ENCODE data around the gene RDH5. TPM values are rescaled to one million over a fixed set of nuclear protein-coding genes. Genes with fewer than 3 reads are reported as not detected.

The RDH5 gene
- total RNA-seq, 1 donor from 2014 or later: 11.1 TPM

GRCh38 chr12:55704824-55705718 lies 15.1 kb upstream of the RDH5 start:
- TF ChIP-seq, protein P1, sequence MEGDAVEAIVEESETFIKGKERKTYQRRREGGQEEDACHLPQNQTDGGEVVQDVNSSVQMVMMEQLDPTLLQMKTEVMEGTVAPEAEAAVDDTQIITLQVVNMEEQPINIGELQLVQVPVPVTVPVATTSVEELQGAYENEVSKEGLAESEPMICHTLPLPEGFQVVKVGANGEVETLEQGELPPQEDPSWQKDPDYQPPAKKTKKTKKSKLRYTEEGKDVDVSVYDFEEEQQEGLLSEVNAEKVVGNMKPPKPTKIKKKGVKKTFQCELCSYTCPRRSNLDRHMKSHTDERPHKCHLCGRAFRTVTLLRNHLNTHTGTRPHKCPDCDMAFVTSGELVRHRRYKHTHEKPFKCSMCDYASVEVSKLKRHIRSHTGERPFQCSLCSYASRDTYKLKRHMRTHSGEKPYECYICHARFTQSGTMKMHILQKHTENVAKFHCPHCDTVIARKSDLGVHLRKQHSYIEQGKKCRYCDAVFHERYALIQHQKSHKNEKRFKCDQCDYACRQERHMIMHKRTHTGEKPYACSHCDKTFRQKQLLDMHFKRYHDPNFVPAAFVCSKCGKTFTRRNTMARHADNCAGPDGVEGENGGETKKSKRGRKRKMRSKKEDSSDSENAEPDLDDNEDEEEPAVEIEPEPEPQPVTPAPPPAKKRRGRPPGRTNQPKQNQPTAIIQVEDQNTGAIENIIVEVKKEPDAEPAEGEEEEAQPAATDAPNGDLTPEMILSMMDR (IDR thresholded peaks at IDR 0.05): no peak
- Histone ChIP-seq H3K9me3 (no peaks in the 10 kb centered on the region), H3K27ac (no peak overlapping the region), H3K4me3 (peak overlapping the region; percentile 65), H3K36me3 (no peaks in the 10 kb centered on the region), H3K27me3 (ENCODE audit: low read depth) (peaks cover 14% of the 10 kb centered on the region), H3K4me1 (peaks cover 21% of the 10 kb centered on the region)
- intact Hi-C loops (cut with DNase I): no loop called here
- ATAC-seq (no peak), DNase-seq (no peak)

GRCh38 chr12:55705782-55706402 lies 14.3 kb upstream of the RDH5 start:
- ATAC-seq: no peak
- TF ChIP-seq, protein P1 (IDR thresholded peaks at IDR 0.05): no peak
- intact Hi-C loops (cut with DNase I): no loop called here
- H3K9me3 ChIP-seq: no peaks in the 10 kb centered on the region
- H3K4me1 ChIP-seq: peaks cover 21% of the 10 kb centered on the region
- peak overlapping the region; percentile 65 for H3K4me3 ChIP-seq
- peaks cover 14% of the 10 kb centered on the region for H3K27me3 ChIP-seq (ENCODE audit: low read depth)
- DNase-seq: no peak
- no peaks in the 10 kb centered on the region for H3K36me3 ChIP-seq
- no peak overlapping the region for H3K27ac ChIP-seq

GRCh38 chr12:55706568-55707218 lies 13.5 kb upstream of the RDH5 start:
- peak overlapping the region; percentile 65 for H3K4me3 ChIP-seq
- H3K9me3 ChIP-seq: no peaks in the 10 kb centered on the region
- TF ChIP-seq, protein P1 (IDR thresholded peaks at IDR 0.05): no peak
- no peaks in the 10 kb centered on the region for H3K36me3 ChIP-seq
- H3K27me3 ChIP-seq (ENCODE audit: low read depth): peaks cover 14% of the 10 kb centered on the region
- no peak overlapping the region for H3K27ac ChIP-seq
- DNase-seq (no peak), ATAC-seq (no peak)
- intact Hi-C loops (cut with DNase I): no loop called here
- peaks cover 21% of the 10 kb centered on the region for H3K4me1 ChIP-seq

- ATAC-seq (peak; percentile 18 to 35), DNase-seq (no peak)
- Histone ChIP-seq H3K27ac (no peak overlapping the region), H3K9me3 (no peaks in the 10 kb centered on the region), H3K4me1 (peaks cover 21% of the 10 kb centered on the region), H3K36me3 (no peaks in the 10 kb centered on the region), H3K4me3 (peak overlapping the region; percentile 65), H3K27me3 (ENCODE audit: low read depth) (peaks cover 14% of the 10 kb centered on the region)
- intact Hi-C loops (cut with DNase I): no loop called here
- TF ChIP-seq, protein P1 (IDR thresholded peaks at IDR 0.05): no peak
These were observed 12.9 kb upstream of the RDH5 start for GRCh38 chr12:55707219-55707671.

- no peak within 1 kb of the TSS for H3K27ac ChIP-seq
- peak; percentile 80 for DNase-seq
These were observed 12.1 kb upstream of the RDH5 start, which contains the start of gene ITGA7 for GRCh38 chr12:55707841-55708694. Gene ITGA7 (minus strand): TSS chr12:55707904. CDS start chr12:55707682, 222 bp downstream.

More at GRCh38 chr12:55707841-55708694, 12.1 kb upstream of the RDH5 start, which contains the start of gene ITGA7:
- TF ChIP-seq, protein P1 (IDR thresholded peaks at IDR 0.05): no peak
- intact Hi-C loops (cut with DNase I): no loop called here
- H3K4me3 ChIP-seq: peak within 1 kb of the TSS; percentile 65
- peaks cover 21% of the 10 kb centered on the region for H3K4me1 ChIP-seq
- H3K27me3 ChIP-seq (ENCODE audit: low read depth): peaks cover 14% of the 10 kb centered on the region
- ATAC-seq: peak; percentile 80 to 87
- no peaks in the 10 kb centered on the region for H3K9me3 ChIP-seq
- no peaks in the 10 kb centered on the region for H3K36me3 ChIP-seq

Data from lower lobe of right lung (tissue), 2 donors.